HuH-7 (cell line): ENCODE measurements around the gene BACH2.
"Not testable (repeated sequence)": the region's sequence is repeated elsewhere in the genome, so short reads cannot be mapped to it uniquely, and the experiment has no call there.

Experiments used
- DNase-seq: peaks from one replicate; pipeline ENCODE4 v3.0.0; 2011; ENCODE audit warnings: low spot score

Gene BACH2

GRCh38 chr6:90154755-90155470, 141.7 kb downstream of the BACH2 start:
- DNase-seq, result no peak

- no peak for DNase-seq
Measured at GRCh38 chr6:90151576-90152422, 144.8 kb downstream of the BACH2 start.

- DNase-seq, result no peak
Measured at GRCh38 chr6:90149280-90149679, 147.4 kb downstream of the BACH2 start.

DNA sequence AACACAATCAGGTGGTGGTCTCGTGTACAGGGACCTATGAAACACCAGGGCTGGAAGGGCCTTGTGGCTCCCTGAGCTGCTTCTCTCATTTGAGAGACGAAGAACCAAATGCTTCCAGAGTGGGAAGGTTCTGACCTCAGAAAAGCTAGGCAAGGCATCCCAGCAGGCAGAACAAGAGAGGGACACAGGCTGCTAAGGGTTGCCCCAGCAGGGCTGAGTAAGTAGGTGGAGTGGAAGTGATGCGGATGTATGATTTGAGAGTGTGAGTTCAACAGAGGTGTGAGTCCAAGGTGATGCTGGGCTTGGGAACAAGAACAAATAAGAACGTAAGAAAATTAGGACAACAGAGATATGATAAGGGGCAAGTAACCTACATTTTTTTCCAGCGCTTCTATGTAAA, 147.8 kb downstream of the BACH2 start:
- DNase-seq, result no peak

GRCh38 chr6:90146921-90147649, 149.6 kb downstream of the BACH2 start:
- DNase-seq, result no peak

GRCh38 chr6:90146024-90146423, 150.6 kb downstream of the BACH2 start:
- no peak for DNase-seq

GRCh38 chr6:90144928-90145555, 151.6 kb downstream of the BACH2 start:
- no peak for DNase-seq

GRCh38 chr6:90144396-90144795, 152.2 kb downstream of the BACH2 start:
- DNase-seq, result no peak

- DNase-seq, result no peak
Measured at GRCh38 chr6:90140683-90141082, 156.0 kb downstream of the BACH2 start.

- peak; percentile 12 for DNase-seq
Measured at GRCh38 chr6:90139272-90139817, 157.3 kb downstream of the BACH2 start.

DNA sequence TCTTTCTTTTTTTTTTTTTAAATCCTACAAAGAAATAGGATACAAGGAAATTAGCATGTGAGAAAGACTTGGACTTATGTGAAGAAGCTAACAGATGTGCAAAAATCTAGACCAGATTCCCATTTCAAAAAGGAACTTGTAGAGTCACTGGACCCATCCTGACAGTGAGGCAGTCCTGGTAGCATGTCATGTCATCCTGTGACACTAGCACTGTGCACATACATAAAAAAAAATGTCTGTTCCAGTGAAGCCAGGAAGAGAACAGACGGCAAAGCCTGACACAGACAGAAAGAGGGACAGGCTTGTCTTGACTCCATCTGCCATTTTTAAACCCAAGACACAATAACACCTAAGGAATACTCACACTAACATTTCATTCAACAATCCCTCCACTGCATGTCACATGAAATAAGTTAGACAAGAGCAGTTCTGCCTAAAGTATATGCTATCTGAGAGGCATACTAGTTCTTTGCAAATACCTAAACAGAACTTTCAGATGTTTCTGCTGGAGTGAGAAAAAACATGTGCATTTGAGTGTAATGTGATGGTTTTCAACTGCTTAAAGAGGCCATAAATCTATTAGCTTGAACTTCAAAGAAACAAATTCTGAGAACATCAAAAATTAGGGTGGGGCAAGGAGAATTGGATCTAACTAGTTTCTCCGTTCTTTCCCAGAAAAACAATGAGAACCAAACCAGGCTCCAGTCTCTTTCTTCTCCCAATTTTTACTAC, 159.6 kb downstream of the BACH2 start:
- DNase-seq, result no peak

DNA sequence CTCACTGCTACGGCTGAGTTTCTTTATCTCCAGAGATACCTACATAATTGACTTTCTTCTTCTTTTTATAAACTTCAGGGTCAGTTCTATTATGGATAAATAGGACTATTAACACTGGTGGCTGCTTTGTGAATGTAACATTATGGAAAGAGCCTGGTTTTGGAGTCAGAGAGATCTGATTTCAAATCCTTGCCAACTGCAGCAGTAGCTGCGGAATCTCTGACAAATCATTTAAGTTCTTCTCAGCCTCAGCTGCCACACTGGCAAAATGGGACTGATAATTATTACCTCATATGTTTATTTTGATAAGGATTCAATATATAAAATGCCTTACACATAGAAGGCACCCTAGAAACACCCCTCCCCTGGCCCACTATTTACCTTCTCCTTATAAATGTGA, 160.5 kb downstream of the BACH2 start:
- no peak for DNase-seq

DNA sequence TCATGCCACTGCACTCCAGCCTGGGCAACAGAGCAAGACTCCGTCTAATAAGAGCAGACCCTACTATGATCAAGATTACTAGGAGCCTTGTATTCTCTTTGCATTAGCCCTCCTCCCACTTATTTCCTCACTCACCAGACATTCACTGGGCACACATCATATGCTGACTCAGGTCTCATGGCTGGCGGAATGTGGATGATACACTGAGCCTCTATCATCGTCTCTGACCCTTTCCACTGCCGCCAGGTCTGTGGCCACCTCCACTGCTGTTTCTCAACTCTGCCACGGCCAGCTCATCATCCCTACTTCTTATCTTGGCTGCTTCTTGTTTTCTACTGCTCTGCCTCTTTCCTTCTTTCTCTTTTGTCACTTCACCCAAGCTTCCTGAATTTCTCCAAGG, 161.0 kb downstream of the BACH2 start:
- DNase-seq, result no peak

- not testable (repeated sequence) for DNase-seq
Measured at GRCh38 chr6:90133664-90134063, 163.0 kb downstream of the BACH2 start.

DNA sequence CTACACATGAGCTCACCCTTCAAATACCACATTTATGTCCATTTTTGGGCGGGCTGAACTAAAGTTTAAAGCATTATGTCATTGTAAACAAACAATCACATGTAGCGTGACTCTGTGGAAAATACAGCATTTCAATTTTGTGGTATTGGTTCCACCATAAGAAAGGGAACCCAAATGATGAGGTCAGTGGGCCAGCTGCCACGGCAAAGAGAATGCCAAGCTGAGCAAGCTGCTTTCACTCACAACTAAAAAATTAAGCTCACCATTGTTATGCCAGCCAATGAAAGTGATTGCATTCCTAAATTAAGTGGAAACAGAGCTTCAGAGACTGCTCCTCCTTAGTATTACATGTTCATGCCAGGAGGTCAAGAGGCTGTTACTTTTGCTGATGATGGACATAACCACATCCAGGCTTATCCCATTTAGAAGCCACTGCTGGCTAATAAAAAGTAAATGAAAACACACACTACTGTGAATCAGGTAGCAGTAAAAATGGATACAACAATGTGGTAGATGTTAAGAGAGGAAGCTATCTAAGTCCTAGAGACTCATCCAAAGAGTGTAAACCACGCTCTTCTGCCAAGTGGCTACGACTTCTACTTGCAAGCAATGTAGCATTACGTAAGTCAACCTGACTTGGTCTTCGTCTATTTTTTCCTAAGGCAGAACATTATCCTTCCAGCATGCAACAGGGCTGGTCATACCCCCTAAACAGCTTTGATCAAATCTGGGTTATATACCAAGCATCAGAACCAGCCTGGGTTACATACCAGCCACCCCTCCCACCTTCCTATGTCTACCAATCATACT, 164.8 kb downstream of the BACH2 start:
- no peak for DNase-seq

GRCh38 chr6:90131125-90131524, 165.5 kb downstream of the BACH2 start:
- no peak for DNase-seq

- DNase-seq, result not testable (repeated sequence)
Measured at GRCh38 chr6:90128687-90129086, 168.0 kb downstream of the BACH2 start.

DNA sequence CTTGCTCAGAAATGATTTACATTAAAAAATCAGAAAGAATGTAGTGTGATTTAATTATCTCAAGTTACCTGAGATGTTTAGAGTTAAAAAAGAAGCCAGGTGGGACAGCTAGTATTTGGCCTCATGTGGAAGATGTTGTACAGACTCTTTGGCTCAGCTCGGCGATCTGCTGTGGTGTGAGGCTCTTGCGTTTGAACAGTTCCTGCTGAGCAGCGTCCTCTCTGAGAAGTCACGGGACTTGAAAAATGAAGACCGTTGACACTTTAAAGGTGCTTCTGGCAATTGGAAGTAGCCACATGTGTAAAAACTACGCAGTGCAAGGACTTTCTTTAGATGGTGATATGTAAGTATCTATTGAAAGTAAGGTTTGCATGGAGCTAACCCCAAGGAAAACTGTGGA, 169.0 kb downstream of the BACH2 start:
- DNase-seq, result no peak

- DNase-seq, result no peak
Measured at GRCh38 chr6:90126839-90127238, 169.8 kb downstream of the BACH2 start.

GRCh38 chr6:90126181-90126580, 170.5 kb downstream of the BACH2 start:
- no peak for DNase-seq
